Upper lobe of left lung (tissue), 6 donors: ENCODE measurements around the gene GLRA1. TPM values are rescaled to one million over a fixed set of nuclear protein-coding genes. Genes with fewer than 3 reads are reported as not detected.

Source experiments
- ATAC-seq, 2 donors: fragments of 200-7000 bp; cut with Tn5 transposase; one replicate each; pipeline ENCODE4 v1.9.1; 2022; ENCODE audit warnings: mild to moderate bottlenecking in 2 of 2, moderate library complexity in 2 of 2; ENCODE audit not compliant: low FRiP score in 2 of 2
- DNase-seq, 2 donors: peaks; one replicate each; pipeline ENCODE4 v3.0.0-alpha.2; 2019 to 2020
- H3K27ac ChIP-seq, 4 donors: fragments of 200-600 bp; sonication (generic); one replicate each; pipeline ENCODE4 v1.5.1; 2016 to 2019
- H3K27me3 ChIP-seq, 4 donors: fragments of 200-600 bp; sonication (generic); one replicate each; pipeline ENCODE4 v1.5.1; 2017 to 2019
- H3K36me3 ChIP-seq, 4 donors: fragments of 200-600 bp; sonication (generic); one replicate each; pipeline ENCODE4 v1.5.1; 2016 to 2019
- H3K4me1 ChIP-seq, 4 donors: fragments of 200-600 bp; sonication (generic); one replicate each; pipeline ENCODE4 v1.5.1; 2018 to 2019
- H3K4me3 ChIP-seq, 4 donors: fragments of 200-600 bp; sonication (generic); one replicate each; pipeline ENCODE4 v1.5.1; 2017 to 2019; ENCODE audit warnings: mild to moderate bottlenecking in 2 of 4, moderate library complexity in 1 of 4
- H3K9me3 ChIP-seq, 4 donors: fragments of 200-600 bp; sonication (generic); one replicate each; pipeline ENCODE4 v1.5.1; 2018 to 2019
- EP300 ChIP-seq, 4 donors: sonication (generic); formaldehyde crosslinking; IDR thresholded peaks; one replicate each; pipeline ENCODE4 v1.5.1; 2017; ENCODE audit warnings: antibody characterized with exemption in 4 of 4, control low read depth in 2 of 4
- POLR2A ChIP-seq, 4 donors: fragments of 450-650 bp; IDR thresholded peaks; one replicate each; pipeline ENCODE4 v1.5.1; 2016 to 2017; ENCODE audit warnings: antibody characterized with exemption in 4 of 4, mild to moderate bottlenecking in 2 of 4
- POLR2AphosphoS5 ChIP-seq, 2 donors: sonication (generic); formaldehyde crosslinking; IDR thresholded peaks; one replicate each; pipeline ENCODE4 v1.5.1; 2017; ENCODE audit warnings: antibody characterized with exemption in 2 of 2
- WGBS, 2 donors: methylation state at CpG; one replicate each; pipeline ENCODE4 v1.1.5; 2017 to 2018; 5-methylcytosine and 5-hydroxymethylcytosine counted together
- small RNA-seq, 4 donors: library from RNA; depleted of rRNA; stranded (forward); fragments of <200 nt; gene quantifications; one replicate each; pipeline ENCODE3, GENCODE V24; 2016
- total RNA-seq, 6 donors: library from RNA; depleted of rRNA in 4 of 6; stranded (reverse); fragments of >200 nt in 4 of 6; gene quantifications; one replicate each; pipeline versions ENCODE4 v1.1.0 to v1.2.1, GENCODE V29; 2016 to 2021
- TF ChIP-seq, protein P1 (sequence below), 6 experiments: fragments of 450-650 bp in 4 of 6; fragments of 200-600 bp in 2 of 6; sonication (generic) in 2 of 6; IDR thresholded peaks; one replicate each; pipeline ENCODE4 v1.5.1; 2016 to 2019; ENCODE audit warnings: antibody characterized with exemption in 6 of 6
- donor health status: DM: no; HTN: no; CAD: no; lungs with moderate emphysema.
- donor health status: DM: no; HTN: yes; CAD: no; lungs with severe emphysema.

GLRA1 gene
- total RNA-seq, 6 donors from 2014 or later = not detected

DNA sequence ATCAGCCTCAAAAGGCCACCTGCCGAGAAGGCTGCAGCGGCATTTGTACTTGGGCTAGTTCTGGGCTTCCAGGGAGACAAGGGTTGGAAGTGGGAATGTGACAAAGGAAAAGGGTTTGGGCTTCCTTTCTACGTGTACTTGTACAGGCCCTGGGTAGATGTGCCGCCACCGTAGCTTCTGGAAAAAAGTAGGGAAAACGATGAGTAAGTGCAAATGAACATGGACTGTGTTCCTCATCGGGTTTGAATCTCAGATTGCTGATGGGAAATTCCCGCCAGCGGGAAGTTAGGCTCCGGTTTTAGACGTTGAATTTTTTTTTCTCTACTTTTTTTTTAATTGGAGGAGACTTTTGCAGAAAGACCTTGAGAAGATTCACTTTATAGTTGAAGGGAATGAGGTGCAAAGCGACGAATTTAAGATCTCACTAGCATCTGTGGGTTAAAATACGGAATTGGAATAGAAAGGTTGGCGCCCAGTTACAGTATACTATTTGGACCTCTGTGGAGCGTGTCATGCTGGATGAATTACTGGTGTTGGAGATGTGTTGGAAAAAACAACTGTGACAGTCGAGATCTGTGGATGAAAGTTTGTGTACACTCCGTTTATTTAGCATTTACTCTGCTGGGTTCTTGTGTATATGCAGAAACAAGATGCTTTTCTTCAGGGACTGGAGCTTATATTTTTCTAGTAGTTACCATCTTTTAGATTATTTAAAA is 151.6 kb downstream of the GLRA1 start:
- Histone ChIP-seq H3K4me1 (peaks cover 27 to 55% (median 45%) of the 10 kb centered on the region in 4 donors), H3K4me3 (peak overlapping the region; percentile 72 to 99 (median 94)), H3K9me3 (no peaks in the 10 kb centered on the region), H3K27me3 (no peaks in the 10 kb centered on the region), H3K27ac (peak overlapping the region; percentile 90 to 95 (median 94)), H3K36me3 (peaks cover 0 to 8% (median 0%) of the 10 kb centered on the region in 4 donors)
- TF ChIP-seq EP300 (IDR thresholded peaks at IDR 0.05) = no peak
- no peak for TF ChIP-seq POLR2AphosphoS5 (IDR thresholded peaks at IDR 0.05)
- TF ChIP-seq POLR2A (IDR thresholded peaks at IDR 0.05) = no peak
- TF ChIP-seq, protein P1, sequence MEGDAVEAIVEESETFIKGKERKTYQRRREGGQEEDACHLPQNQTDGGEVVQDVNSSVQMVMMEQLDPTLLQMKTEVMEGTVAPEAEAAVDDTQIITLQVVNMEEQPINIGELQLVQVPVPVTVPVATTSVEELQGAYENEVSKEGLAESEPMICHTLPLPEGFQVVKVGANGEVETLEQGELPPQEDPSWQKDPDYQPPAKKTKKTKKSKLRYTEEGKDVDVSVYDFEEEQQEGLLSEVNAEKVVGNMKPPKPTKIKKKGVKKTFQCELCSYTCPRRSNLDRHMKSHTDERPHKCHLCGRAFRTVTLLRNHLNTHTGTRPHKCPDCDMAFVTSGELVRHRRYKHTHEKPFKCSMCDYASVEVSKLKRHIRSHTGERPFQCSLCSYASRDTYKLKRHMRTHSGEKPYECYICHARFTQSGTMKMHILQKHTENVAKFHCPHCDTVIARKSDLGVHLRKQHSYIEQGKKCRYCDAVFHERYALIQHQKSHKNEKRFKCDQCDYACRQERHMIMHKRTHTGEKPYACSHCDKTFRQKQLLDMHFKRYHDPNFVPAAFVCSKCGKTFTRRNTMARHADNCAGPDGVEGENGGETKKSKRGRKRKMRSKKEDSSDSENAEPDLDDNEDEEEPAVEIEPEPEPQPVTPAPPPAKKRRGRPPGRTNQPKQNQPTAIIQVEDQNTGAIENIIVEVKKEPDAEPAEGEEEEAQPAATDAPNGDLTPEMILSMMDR (IDR thresholded peaks at IDR 0.05) = no peak
- WGBS, 2 donors = 0 to 1% methylated on average over 18 of the region's 18 CpGs
- peak in 1 of 2 donors; percentile 28 for DNase-seq
- no peak for ATAC-seq

Small RNA genes within 50 kb of the gene (small RNA-seq; reads per million reads assigned to genes)
- 0 reads per million in 4 donors for gene RNA5SP198

Other genes with a start within 250 kb of the GLRA1 start
- 1,000 to 10,000 TPM in 1 of 6 donors, 100 to 1,000 TPM in 5; 234 to 1,553 (median 581) TPM for gene SPARC, start 237.9 kb downstream of the GLRA1 start, total RNA-seq
- 10 to 100 TPM; 57.6 to 87.0 (median 66.9) TPM for gene ATOX1, start 166.2 kb downstream of the GLRA1 start, total RNA-seq
- 100 to 1,000 TPM in 2 of 6 donors, 10 to 100 TPM in 4; 40.9 to 169 (median 81.6) TPM for gene G3BP1, start 152.9 kb downstream of the GLRA1 start, total RNA-seq